T-helper 17 cell (primary cell): ENCODE data around the gene ZNF580. TPM values are rescaled to one million over a fixed set of nuclear protein-coding genes. Genes with fewer than 3 reads are reported as not detected.
A peak's percentile ranks its signal among the peaks of the same experiment; 100 is the strongest.

ENCODE experiments used
- ATAC-seq: fragments of 150-1000 bp; cut with Tn5 transposase; 2 replicates; pipeline ENCODE4 v1.10.0; 2021; ENCODE audit warnings: mild to moderate bottlenecking, moderate library complexity
- DNase-seq, 3 donors: peaks; one replicate each; pipeline versions ENCODE4 v3.0.0 to v3.0.0-alpha.2; 2020 to 2021
- H3K9me3 ChIP-seq: one replicate; pipeline ENCODE4 v1.7.0; 2013; ENCODE audit warnings: low read length, mild to moderate bottlenecking; ENCODE audit not compliant: control insufficient read depth, poor library complexity, severe bottlenecking
- H3K27ac Mint-ChIP-seq: one replicate; pipeline ENCODE4 v1.8.0; 2022; ENCODE audit warnings: mild to moderate bottlenecking, moderate library complexity, mixed read lengths
- H3K27me3 Mint-ChIP-seq: one replicate; pipeline ENCODE4 v1.8.0; 2022; ENCODE audit warnings: mixed read lengths
- H3K36me3 Mint-ChIP-seq: one replicate; pipeline ENCODE4 v1.8.0; 2022; ENCODE audit warnings: low read depth, mixed read lengths
- H3K4me1 Mint-ChIP-seq: one replicate; pipeline ENCODE4 v1.8.0; 2022; ENCODE audit warnings: mild to moderate bottlenecking, mixed read lengths
- H3K4me3 Mint-ChIP-seq: one replicate; pipeline ENCODE4 v1.8.0; 2022; ENCODE audit warnings: mild to moderate bottlenecking, moderate library complexity, mixed read lengths
- total RNA-seq, 4 donors: library from RNA in 2 of 4; stranded (reverse) in 2 of 4; gene quantifications; one replicate each; pipeline ENCODE4 v1.2.3 and lab custom pipeline; 2022 to 2026

Gene ZNF580
- total RNA-seq, 2 donors from 2014 or later = 40.3 to 41.8 TPM

GRCh38 chr19:55669418-55670279 is 28.8 kb downstream of the ZNF580 start:
- no peak overlapping the region for H3K4me3 Mint-ChIP-seq
- no peak overlapping the region for H3K27ac Mint-ChIP-seq
- no peaks in the 10 kb centered on the region for H3K27me3 Mint-ChIP-seq
- no peaks in the 10 kb centered on the region for H3K36me3 Mint-ChIP-seq
- DNase-seq = no peak
- H3K9me3 ChIP-seq = no peaks in the 10 kb centered on the region
- peaks cover 36% of the 10 kb centered on the region for H3K4me1 Mint-ChIP-seq
- ATAC-seq = no peak

- Mint-ChIP-seq H3K36me3 (peaks cover 1% of the 10 kb centered on the region), H3K27me3 (no peaks in the 10 kb centered on the region)
- DNase-seq = no peak
Observed at GRCh38 chr19:55670280-55671053, 29.7 kb downstream of the ZNF580 start.

GRCh38 chr19:55671054-55671378 is 30.2 kb downstream of the ZNF580 start:
- Mint-ChIP-seq H3K4me1 (peaks cover 37% of the 10 kb centered on the region), H3K36me3 (peaks cover 3% of the 10 kb centered on the region), H3K27me3 (no peaks in the 10 kb centered on the region), H3K27ac (peak overlapping the region; percentile 71), H3K4me3 (no peak overlapping the region)
- ATAC-seq = no peak
- no peak for DNase-seq
- no peaks in the 10 kb centered on the region for H3K9me3 ChIP-seq

More at GRCh38 chr19:55670280-55671053, 29.7 kb downstream of the ZNF580 start:
- Mint-ChIP-seq H3K4me1 (peaks cover 35% of the 10 kb centered on the region), H3K27ac (peak overlapping the region; percentile 71), H3K4me3 (no peak overlapping the region)
- no peaks in the 10 kb centered on the region for H3K9me3 ChIP-seq
- ATAC-seq = no peak

GRCh38 chr19:55672418-55672817 is 31.6 kb downstream of the ZNF580 start:
- Mint-ChIP-seq H3K36me3 (peaks cover 3% of the 10 kb centered on the region), H3K4me3 (no peak overlapping the region), H3K27me3 (no peaks in the 10 kb centered on the region), H3K27ac (peak overlapping the region; percentile 99), H3K4me1 (peaks cover 40% of the 10 kb centered on the region)
- no peaks in the 10 kb centered on the region for H3K9me3 ChIP-seq
- ATAC-seq = no peak
- no peak for DNase-seq

GRCh38 chr19:55673465-55673864 is 32.7 kb downstream of the ZNF580 start:
- no peak for ATAC-seq
- peak overlapping the region; percentile 28 for H3K4me3 Mint-ChIP-seq
- no peaks in the 10 kb centered on the region for H3K9me3 ChIP-seq
- H3K36me3 Mint-ChIP-seq = peaks cover 6% of the 10 kb centered on the region
- peak overlapping the region; percentile 99 for H3K27ac Mint-ChIP-seq
- DNase-seq = no peak
- H3K27me3 Mint-ChIP-seq = no peaks in the 10 kb centered on the region
- H3K4me1 Mint-ChIP-seq = peaks cover 43% of the 10 kb centered on the region

DNA sequence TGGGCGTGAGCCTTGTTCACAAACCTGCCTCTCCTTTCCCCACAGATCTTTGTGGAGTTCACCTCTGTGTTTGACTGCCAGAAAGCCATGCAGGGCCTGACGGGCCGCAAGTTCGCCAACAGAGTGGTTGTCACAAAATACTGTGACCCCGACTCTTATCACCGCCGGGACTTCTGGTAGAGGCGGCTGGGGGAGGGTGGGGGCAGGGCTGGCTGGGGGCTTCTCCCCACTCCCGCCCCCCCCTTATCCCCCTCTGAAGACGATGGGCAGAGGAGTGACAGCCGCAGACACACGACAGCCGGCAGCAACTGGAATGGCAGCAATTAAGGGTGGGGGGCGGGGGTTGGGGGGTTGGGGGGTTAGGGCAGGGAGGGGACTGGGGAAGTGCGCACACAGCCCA is 33.1 kb downstream of the ZNF580 start:
- Mint-ChIP-seq H3K4me3 (peak overlapping the region; percentile 100), H3K36me3 (peaks cover 7% of the 10 kb centered on the region), H3K27me3 (no peaks in the 10 kb centered on the region), H3K4me1 (peaks cover 47% of the 10 kb centered on the region), H3K27ac (peak overlapping the region; percentile 99)
- H3K9me3 ChIP-seq = no peaks in the 10 kb centered on the region
- DNase-seq (no peak), ATAC-seq (no peak)

DNA sequence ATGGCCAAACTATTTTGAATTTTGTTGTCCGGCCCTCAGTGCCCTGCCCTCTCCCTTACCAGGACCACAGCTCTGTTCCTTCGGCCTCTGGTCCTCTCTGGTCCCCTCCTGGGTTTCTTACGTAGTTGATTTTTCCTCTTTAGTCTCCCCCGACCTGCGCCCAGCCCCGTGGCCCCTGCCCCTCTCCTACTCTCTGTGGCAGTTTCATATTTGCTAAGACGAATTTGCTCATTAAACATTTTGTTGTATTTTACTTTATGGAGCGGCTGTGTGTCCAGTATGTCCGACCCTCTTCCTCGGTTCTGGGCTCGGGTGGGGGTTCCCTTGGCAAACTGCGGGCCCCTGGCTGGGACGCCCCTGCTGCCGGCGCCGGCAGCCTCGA is 33.6 kb downstream of the ZNF580 start:
- ATAC-seq = no peak

GRCh38 chr19:55674841-55675660 is 34.2 kb downstream of the ZNF580 start, which contains the start of gene EPN1:
Gene EPN1 (plus strand): TSS chr19:55675226. CDS start chr19:55678628, 3,402 bp downstream.
- Mint-ChIP-seq H3K27me3 (no peaks in the 10 kb centered on the region), H3K27ac (peak within 1 kb of the TSS; percentile 99), H3K4me3 (peak within 1 kb of the TSS; percentile 100), H3K4me1 (peaks cover 48% of the 10 kb centered on the region), H3K36me3 (peaks cover 7% of the 10 kb centered on the region)
- ATAC-seq (peak; percentile 90), DNase-seq (peak; percentile 95 to 98 (median 97))
- H3K9me3 ChIP-seq = no peaks in the 10 kb centered on the region

More for the DNA sequence above, 33.6 kb downstream of the ZNF580 start:
- DNase-seq = no peak
- Mint-ChIP-seq H3K27me3 (no peaks in the 10 kb centered on the region), H3K36me3 (peaks cover 7% of the 10 kb centered on the region), H3K27ac (peak overlapping the region; percentile 99), H3K4me1 (peaks cover 46% of the 10 kb centered on the region), H3K4me3 (peak overlapping the region; percentile 100)
- no peaks in the 10 kb centered on the region for H3K9me3 ChIP-seq

DNA sequence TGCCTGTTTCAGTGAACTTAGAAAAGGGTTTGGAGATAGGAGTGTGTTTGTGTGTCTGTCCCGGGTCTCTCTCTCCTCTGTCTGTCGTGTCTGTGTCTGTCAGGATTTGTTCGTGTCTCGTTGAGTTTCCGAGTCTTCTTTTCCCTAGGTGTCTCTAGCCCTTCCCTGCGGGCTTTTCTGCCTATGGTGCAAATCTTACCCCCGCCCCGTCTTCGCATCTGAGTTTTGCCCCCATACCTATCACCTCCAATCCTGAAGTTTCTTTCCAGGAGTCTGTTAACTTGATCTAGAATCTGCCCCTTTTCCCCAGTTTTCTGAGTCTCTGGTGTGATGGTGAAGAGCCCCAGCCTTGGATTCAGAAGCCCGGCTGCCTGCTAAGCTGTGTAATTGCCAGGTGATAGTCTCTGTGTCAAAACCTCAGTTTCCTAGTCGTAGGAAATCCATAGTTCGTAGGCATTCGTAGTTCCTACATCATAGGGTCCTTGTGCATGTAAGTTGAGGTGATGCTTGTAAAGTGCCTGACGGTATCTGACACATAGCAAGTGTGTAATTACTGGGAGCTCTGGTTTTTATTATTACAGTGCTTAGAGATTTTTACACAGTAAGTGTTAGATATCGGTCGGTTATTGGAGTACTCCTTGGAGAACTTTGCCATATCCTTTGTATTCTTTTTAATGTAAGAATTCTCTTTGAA is 35.0 kb downstream of the ZNF580 start:
- peaks cover 7% of the 10 kb centered on the region for H3K36me3 Mint-ChIP-seq
- peak overlapping the region; percentile 100 for H3K4me3 Mint-ChIP-seq
- peak overlapping the region; percentile 99 for H3K27ac Mint-ChIP-seq
- DNase-seq (no peak), ATAC-seq (no peak)
- H3K4me1 Mint-ChIP-seq = peaks cover 50% of the 10 kb centered on the region
- H3K9me3 ChIP-seq = no peaks in the 10 kb centered on the region
- no peaks in the 10 kb centered on the region for H3K27me3 Mint-ChIP-seq

- Mint-ChIP-seq H3K36me3 (peaks cover 7% of the 10 kb centered on the region), H3K4me3 (peak overlapping the region; percentile 100), H3K27ac (peak overlapping the region; percentile 99), H3K4me1 (peaks cover 48% of the 10 kb centered on the region), H3K27me3 (no peaks in the 10 kb centered on the region)
- ATAC-seq (no peak), DNase-seq (no peak)
- H3K9me3 ChIP-seq = no peaks in the 10 kb centered on the region
Observed at GRCh38 chr19:55676383-55676782, 35.6 kb downstream of the ZNF580 start.

GRCh38 chr19:55676889-55677505 is 36.2 kb downstream of the ZNF580 start:
- ATAC-seq = no peak
- peak overlapping the region; percentile 99 for H3K27ac Mint-ChIP-seq
- H3K9me3 ChIP-seq = no peaks in the 10 kb centered on the region
- H3K36me3 Mint-ChIP-seq = peaks cover 7% of the 10 kb centered on the region
- no peak for DNase-seq
- H3K27me3 Mint-ChIP-seq = no peaks in the 10 kb centered on the region
- H3K4me1 Mint-ChIP-seq = peaks cover 48% of the 10 kb centered on the region
- H3K4me3 Mint-ChIP-seq = peak overlapping the region; percentile 100

GRCh38 chr19:55677572-55678028 is 36.8 kb downstream of the ZNF580 start:
- ATAC-seq = no peak
- Mint-ChIP-seq H3K27me3 (no peaks in the 10 kb centered on the region), H3K4me1 (peaks cover 47% of the 10 kb centered on the region), H3K4me3 (no peak overlapping the region), H3K36me3 (peaks cover 7% of the 10 kb centered on the region), H3K27ac (peak overlapping the region; percentile 99)
- no peak for DNase-seq
- no peaks in the 10 kb centered on the region for H3K9me3 ChIP-seq
